ENCODE data around the gene AFF3.

Gene AFF3

GRCh38 chr2:99689145-99689742 lies 453.1 kb downstream of the AFF3 start:
- H2AFZ ChIP-seq (ENCODE audit: low read depth, low read length) = no peak overlapping the region
- no peak overlapping the region for H3K4me2 ChIP-seq (ENCODE audit: low read length)
- TF ChIP-seq EZH2phosphoT487 (IDR thresholded peaks at IDR 0.05; ENCODE audit: low read depth) (no peak), CTCF (IDR thresholded peaks at IDR 0.05; ENCODE audit: low read depth, low read length) (no peak)
- no peaks in the 10 kb centered on the region for H3K79me2 ChIP-seq (ENCODE audit: low read length)
- no peak overlapping the region for H3K4me3 ChIP-seq (ENCODE audit: low read length)
- H3K27me3 ChIP-seq (ENCODE audit: low read depth, low read length) = no peaks in the 10 kb centered on the region
- H3K36me3 ChIP-seq (replicated peaks; ENCODE audit: low read depth, low read length) = no peaks in the 10 kb centered on the region
- H3K9ac ChIP-seq (ENCODE audit: low read length) = no peak overlapping the region
- H3K27ac ChIP-seq (ENCODE audit: low read length) = no peak overlapping the region
- no peaks in the 10 kb centered on the region for H3K9me3 ChIP-seq (ENCODE audit: insufficient read depth, low read length)
- no peaks in the 10 kb centered on the region for H4K20me1 ChIP-seq (ENCODE audit: insufficient read depth, low read length)
- H3K4me1 ChIP-seq (ENCODE audit: low read length) = no peaks in the 10 kb centered on the region

GRCh38 chr2:99688699-99689098 lies 453.7 kb downstream of the AFF3 start:
- Histone ChIP-seq H3K4me2 (ENCODE audit: low read length) (no peak overlapping the region), H3K9me3 (ENCODE audit: insufficient read depth, low read length) (no peaks in the 10 kb centered on the region), H3K79me2 (ENCODE audit: low read length) (no peaks in the 10 kb centered on the region), H2AFZ (ENCODE audit: low read depth, low read length) (no peak overlapping the region), H3K27me3 (ENCODE audit: low read depth, low read length) (no peaks in the 10 kb centered on the region), H4K20me1 (ENCODE audit: insufficient read depth, low read length) (no peaks in the 10 kb centered on the region), H3K4me3 (ENCODE audit: low read length) (no peak overlapping the region), H3K9ac (ENCODE audit: low read length) (no peak overlapping the region), H3K4me1 (ENCODE audit: low read length) (no peaks in the 10 kb centered on the region), H3K27ac (ENCODE audit: low read length) (no peak overlapping the region), H3K36me3 (replicated peaks; ENCODE audit: low read depth, low read length) (no peaks in the 10 kb centered on the region)
- TF ChIP-seq CTCF (IDR thresholded peaks at IDR 0.05; ENCODE audit: low read depth, low read length) (no peak), EZH2phosphoT487 (IDR thresholded peaks at IDR 0.05; ENCODE audit: low read depth) (no peak)

DNA sequence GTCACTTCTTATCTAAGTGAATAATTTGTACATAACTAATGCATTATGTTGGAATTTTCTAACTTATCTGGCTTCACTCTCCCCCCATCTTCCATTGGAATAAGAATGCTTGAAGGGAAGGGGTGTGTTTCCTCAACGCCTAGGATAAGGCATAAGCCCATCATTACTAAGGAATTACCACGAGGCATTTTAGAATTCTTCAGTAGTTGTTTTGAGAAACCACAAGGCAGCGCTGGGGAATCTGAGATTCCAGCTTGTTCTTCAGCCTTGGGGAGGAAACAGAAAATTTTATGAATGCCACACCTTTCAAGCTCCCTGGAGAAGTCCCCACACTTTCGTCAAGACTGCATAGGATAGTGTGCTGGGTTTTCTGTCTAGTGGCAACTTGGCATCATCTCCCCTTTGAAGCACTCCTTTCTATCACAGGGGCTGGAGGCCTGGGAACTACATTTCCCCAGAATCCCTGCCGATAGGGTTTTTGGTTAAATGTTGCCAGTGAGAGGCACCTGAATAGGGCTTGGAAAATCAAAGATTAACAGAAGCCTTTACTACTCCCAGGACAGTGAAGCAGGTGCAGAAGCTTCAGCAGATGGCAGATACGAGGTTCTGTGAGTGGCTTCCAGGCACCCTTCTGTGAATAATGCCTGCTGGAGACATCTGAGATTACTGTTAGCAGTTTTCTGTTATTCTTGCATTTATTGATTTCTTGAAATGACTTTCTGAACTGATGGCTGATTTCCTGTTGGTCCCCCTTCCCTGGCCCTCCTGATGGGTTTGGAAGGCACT lies 459.9 kb downstream of the AFF3 start:
- H3K4me3 ChIP-seq (ENCODE audit: low read length) = no peak overlapping the region
- H2AFZ ChIP-seq (ENCODE audit: low read depth, low read length) = no peak overlapping the region
- H3K4me2 ChIP-seq (ENCODE audit: low read length) = no peak overlapping the region
- H3K4me1 ChIP-seq (ENCODE audit: low read length) = no peaks in the 10 kb centered on the region
- no peaks in the 10 kb centered on the region for H4K20me1 ChIP-seq (ENCODE audit: insufficient read depth, low read length)
- H3K27me3 ChIP-seq (ENCODE audit: low read depth, low read length) = no peaks in the 10 kb centered on the region
- H3K36me3 ChIP-seq (replicated peaks; ENCODE audit: low read depth, low read length) = peaks cover 7% of the 10 kb centered on the region
- TF ChIP-seq EZH2phosphoT487 (IDR thresholded peaks at IDR 0.05; ENCODE audit: low read depth) (no peak), CTCF (IDR thresholded peaks at IDR 0.05; ENCODE audit: low read depth, low read length) (no peak)
- no peaks in the 10 kb centered on the region for H3K79me2 ChIP-seq (ENCODE audit: low read length)
- no peak overlapping the region for H3K9ac ChIP-seq (ENCODE audit: low read length)
- H3K27ac ChIP-seq (ENCODE audit: low read length) = no peak overlapping the region
- no peaks in the 10 kb centered on the region for H3K9me3 ChIP-seq (ENCODE audit: insufficient read depth, low read length)

DNA sequence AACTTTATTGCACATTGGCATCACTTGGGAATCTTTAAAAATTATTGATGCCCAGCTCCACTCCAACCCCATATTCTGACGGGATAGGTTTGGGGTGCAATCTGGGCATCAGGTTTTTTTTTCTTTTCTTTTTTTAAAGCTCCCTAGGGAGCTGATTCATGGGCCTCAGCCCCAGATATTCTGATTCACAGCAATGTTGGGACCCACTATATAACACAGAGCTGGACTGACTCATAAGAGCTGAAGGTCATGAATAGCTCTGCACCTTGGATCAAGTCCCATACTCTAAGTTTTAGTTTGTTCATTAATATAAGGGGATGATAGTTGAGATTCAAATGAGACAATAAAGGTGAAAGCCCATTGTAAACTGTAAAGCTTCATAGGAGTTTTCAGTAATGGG lies 461.4 kb downstream of the AFF3 start:
- TF ChIP-seq CTCF (IDR thresholded peaks at IDR 0.05; ENCODE audit: low read depth, low read length) = no peak
- no peak overlapping the region for H3K27ac ChIP-seq (ENCODE audit: low read length)
- no peak overlapping the region for H2AFZ ChIP-seq (ENCODE audit: low read depth, low read length)
- no peaks in the 10 kb centered on the region for H3K4me1 ChIP-seq (ENCODE audit: low read length)
- H3K9me3 ChIP-seq (ENCODE audit: insufficient read depth, low read length) = no peaks in the 10 kb centered on the region
- no peaks in the 10 kb centered on the region for H3K79me2 ChIP-seq (ENCODE audit: low read length)
- H4K20me1 ChIP-seq (ENCODE audit: insufficient read depth, low read length) = no peaks in the 10 kb centered on the region
- no peaks in the 10 kb centered on the region for H3K27me3 ChIP-seq (ENCODE audit: low read depth, low read length)
- no peak overlapping the region for H3K4me2 ChIP-seq (ENCODE audit: low read length)
- H3K4me3 ChIP-seq (ENCODE audit: low read length) = no peak overlapping the region
- no peak overlapping the region for H3K9ac ChIP-seq (ENCODE audit: low read length)
- H3K36me3 ChIP-seq (replicated peaks; ENCODE audit: low read depth, low read length) = peaks cover 7% of the 10 kb centered on the region
